NCI-H1048 (cell line): Measurements from ENCODE around the gene NMT2.

Experiments used
- DNase-seq: peaks from one replicate; lab custom pipeline; 2025; lab: John Stamatoyannopoulos, UW

NMT2 gene

DNA sequence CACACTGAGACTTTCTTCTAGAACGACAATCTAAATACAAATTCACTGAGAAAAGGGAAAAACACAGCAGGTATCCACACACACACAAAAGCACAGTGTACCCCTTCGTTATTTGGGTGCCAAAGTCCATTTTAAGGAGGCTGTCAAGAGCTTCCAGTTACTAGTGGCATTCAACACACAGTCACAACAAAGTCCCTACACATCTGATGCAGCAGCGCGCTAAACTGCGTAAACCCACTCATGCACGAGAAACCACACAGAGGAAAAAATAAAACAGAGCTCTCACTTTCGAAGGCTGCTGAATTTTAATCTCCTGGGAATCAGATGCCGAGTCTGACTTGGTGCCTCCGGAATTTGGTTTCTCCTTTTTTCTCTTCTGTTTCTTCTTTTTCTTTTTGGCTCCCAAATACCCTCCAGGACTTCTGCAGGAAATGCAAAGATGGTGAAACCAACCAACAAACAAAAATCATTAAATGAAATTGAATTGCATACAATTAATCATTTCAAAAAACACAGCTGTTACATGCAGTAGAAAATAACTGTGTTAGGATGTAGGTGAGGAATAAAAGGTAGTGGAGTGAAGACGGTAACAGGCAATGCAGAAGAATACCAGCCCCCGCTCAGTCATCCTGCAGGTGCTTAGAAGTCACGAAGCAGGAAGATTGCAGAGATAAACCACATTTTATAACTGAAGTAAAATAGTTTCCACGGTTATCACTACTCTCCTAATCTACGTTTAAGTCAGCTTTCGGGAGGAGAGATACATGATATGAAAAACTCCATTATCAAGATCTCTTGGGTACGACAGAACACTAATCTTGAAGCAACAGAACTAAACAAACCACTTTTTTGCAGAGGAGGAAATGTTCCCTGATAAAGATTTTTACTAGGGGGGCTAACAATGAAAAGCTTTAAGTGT lies 27.1 kb downstream of the NMT2 start:
- DNase-seq, result no peak

DNA sequence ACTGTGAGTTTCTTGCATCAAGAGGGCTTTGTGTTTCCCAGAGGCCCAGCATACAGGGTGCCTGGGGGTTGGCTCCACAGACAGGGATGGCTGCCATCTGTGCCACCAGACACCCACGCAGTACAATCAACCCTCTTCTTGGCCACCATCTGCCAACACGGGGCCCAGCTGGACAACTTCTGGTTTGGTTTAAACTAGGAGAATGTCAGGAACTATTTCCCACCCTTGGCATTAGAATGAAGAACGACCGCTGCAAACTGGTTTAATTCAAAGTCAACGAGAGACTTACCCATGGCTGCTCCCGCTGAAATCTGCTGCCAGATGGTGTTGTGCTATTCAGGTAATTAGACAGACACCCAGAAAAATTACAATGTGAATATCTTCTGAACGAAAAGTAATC lies 27.8 kb downstream of the NMT2 start:
- DNase-seq, result no peak

DNA sequence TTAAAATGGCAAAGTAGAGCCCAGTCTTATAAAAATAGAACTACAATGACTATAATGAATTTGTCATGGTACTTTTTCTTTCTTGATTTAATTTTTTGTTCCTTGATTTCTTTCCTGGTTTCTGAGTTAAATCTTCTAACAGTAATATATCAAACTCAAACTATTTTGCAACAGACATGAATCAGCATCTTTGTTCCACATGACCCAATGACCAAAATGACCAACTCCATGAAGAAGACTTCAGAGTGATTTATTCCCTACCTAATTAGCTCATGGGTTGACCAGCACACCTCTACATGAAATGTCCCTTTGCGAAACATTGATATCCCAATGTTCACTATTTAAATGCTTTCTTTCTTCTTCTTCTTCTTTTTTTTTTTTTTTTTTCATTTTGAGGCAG lies 30.9 kb downstream of the NMT2 start:
- DNase-seq, result no peak

DNA sequence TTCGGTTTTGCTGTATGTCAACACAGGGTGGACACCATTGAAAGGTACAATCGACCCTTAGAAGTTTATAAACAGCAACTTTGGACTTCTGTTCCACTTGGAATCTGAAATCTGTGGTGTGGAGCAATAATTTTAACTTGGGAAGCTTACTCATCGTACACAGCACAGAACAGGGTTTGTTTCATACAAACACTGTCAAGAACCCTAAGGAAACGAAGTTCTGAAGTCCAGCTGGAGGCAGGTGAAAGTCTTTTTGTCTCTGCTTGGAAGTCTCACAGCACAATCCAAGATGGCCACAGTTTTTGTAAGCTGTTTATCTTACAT lies 31.5 kb downstream of the NMT2 start:
- no peak for DNase-seq

DNA sequence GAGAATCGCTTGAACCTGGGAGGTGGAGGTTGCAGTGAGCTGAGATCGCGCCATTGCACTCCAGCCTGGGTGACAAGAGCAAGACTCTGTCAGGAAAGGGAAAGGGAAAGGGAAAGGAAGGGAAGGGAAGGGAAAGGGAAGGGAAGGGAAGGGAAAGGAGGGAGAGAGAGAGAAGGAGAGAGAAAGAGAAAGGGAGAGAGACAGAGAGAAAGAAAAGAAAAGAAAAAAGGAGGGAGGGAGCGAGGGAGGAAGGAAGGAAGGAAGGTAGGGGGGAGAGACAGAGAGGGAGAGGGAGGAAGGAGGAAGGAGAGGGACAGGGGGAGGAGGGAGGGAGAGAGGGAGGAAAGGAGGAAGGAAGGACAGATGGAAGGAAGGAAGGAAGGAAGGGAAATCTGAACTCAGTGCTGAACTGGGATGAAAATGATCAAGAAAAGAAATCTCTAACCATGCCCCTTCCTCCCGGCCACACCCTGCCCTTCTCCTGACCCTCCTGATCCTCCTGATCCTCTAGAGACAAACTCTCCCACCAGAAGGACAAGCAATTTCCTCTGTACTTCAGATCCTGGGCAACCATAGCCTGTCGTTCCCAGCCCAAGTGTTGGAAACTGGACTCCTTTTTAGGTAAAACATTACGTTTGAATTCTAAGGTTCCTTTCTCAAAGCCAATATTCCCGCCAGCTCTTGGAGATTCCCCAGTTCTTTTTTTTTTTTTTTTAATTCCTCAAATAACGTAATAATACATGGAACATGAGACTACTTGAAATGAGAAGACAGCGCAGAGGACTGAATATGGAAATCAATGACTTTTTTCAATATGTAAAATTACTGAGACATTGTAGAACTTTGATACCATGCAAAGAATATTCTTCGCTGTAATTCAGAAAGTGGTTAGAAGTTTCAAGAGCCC lies 32.1 kb downstream of the NMT2 start:
- no peak for DNase-seq

DNA sequence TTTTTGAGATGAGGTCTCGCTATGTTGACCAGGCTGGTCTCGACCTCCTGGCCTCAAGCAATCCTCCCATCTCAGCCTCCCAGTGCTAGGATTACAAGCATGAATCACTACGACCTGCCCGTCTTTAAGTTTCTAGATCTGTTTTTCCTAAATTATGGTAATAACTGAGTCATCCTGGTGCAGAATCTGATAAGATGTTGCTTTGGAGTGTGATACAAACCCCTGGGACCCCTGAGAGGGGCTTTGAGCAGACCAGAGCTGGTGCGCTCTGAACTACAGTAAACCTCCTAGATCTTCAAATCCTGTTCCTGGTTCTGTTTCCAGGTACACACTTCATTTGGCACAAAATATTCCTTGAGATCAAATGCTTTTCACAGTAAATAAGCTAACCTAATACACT lies 37.2 kb downstream of the NMT2 start:
- no peak for DNase-seq

DNA sequence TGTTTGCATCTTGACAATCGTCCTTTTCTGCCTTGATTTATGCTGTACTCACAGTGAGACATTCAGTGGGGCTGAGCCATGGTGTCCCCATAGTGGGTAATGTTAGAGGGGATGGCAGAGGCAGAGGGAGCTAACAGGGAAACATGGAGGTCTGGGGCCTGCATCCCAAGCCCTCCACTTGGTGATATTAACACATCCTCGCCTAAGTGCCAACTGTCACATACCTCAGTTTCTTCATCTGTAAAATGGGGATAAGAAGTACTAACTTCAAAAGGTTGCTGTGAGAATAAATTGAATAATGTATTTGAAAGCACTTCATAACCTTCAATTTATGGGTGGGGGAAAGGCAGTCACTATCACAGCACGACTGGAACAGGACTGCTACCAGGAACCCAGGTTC lies 43.6 kb downstream of the NMT2 start:
- DNase-seq, result no peak

DNA sequence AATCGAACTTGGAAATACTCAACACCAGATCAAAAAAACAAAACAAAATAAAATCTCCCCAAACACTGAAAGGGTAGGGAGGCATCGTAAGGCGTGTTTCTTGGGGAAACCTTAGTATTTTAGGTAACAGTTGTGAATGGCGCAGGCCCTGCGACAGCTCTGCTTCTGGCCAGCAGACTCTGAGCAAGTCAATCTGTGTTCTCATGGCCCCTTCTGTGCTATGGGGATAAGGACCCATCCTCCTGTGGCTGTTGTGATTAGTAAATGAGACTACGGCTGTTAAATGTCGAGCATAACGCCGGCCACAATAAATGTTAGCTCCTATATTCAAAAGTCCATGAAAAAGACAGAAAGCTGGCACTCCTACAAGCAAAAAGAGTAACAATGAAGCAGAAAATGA lies 44.3 kb downstream of the NMT2 start:
- no peak for DNase-seq

DNA sequence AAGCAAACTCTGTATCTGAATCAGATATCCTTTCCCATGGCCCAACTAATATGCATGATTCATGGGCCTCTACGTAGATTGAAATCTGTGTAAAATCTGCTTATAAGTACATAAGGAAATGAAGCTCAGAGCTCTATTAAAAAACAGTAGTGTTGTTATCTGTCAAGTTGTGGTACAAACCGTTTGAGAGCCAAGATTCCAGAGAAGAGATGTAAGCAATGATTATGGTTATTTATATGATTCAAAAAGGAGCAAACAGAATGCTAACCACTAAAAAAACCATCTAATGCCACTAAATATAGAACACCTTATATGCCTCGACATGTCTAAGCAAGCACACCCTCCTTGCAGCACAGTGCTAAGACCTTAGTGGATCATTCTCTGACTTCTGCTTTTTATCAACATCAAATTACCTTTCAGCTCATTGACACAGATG lies 44.7 kb downstream of the NMT2 start:
- no peak for DNase-seq

DNA sequence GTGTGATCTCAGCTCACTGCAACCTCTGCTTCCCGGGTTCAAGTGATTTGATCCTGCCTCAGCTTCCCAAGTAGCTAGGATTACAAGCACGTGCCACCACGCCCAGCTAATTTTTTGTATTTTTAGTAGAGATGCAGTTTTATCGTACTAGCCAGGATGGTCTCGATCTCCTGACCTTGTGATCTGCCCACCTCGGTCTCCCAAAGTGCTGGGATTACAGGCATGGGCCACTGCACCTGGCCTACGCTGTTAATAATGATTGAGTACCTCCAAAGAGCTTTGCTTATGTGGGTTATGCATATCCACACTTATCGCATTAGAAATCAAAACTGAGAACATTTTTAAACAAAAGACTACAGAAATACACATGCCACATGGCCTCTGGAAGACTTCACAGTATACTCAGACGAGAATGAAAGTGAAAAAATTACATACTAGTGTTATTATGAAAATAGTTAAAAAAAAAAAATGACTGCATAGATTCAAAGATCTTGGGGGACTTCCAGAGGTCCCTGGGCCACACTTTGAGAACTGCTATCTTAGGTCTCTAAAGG lies 45.9 kb downstream of the NMT2 start:
- no peak for DNase-seq

DNA sequence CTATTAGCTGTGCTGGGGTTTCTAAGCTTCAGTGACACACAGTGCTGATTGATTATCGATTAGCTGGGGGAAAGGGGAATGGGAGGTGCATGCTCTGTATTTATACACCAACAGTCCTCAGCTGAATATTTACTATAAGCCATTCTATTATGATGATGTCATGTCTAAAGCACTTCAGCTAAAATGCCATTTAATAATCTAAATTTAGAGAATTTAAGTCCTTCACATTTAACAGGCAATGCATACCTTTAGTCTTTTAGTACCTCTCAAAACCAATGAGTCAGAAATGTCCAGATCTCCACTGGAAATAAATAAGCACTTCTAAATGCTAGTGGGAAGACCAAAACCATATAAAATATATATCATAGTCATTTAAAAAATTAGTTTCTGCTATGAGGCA lies 46.8 kb downstream of the NMT2 start:
- DNase-seq, result no peak

DNA sequence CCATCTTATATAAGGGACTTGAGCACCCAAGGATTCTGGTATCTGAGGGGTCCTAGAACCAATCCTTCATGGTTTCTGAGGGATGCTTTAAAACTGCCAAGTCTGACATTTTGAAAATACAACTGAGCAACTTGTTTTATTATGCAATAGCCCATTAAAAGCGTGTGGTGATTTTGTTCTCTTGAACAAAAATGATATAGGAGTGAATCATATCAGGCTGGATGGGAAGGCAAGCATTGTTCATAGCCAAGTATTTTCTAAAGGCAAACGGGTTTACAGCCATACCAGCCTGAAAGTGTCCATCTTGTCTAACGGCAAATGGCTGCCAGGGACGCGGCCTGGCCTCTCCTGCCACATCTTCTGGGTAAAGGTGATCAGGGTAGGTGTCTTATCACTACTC lies 48.0 kb downstream of the NMT2 start:
- DNase-seq, result no peak

DNA sequence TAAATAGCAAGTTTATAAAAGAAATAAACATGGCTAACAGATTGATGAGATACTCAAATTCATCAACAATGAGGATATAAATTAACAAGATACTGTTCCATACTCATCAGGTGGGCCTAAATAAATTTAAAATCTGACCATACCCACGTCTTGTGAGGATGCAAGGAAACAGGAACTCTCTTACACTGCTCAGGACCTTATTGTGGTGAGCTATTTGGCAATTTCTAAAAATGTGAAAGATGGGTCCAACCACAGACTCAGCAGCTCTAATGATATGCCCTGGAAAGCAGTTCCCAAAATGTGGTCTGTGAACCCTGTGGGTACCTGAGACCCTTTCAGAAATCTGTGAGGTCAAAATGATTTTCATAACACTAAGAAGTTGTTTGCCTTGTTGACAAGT lies 49.9 kb downstream of the NMT2 start:
- no peak for DNase-seq

DNA sequence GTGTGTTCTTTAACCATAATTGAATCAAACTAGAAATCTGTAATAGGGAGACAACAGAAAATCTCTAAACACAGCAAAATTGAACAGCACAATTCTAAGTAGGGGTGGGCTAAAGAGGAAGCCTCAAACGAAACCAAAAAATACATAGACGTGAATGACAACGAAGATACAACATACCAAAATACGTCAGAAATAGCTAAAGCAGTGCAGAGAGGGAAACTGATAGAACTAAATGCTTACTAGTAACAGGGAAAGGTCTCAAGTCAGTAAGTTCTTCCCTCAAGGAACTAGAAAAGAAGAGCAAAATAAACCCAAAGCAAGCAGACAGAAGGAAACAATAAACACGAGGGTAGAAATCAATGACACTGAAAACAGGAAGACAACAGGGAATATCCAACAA lies 52.3 kb downstream of the NMT2 start:
- DNase-seq, result no peak

DNA sequence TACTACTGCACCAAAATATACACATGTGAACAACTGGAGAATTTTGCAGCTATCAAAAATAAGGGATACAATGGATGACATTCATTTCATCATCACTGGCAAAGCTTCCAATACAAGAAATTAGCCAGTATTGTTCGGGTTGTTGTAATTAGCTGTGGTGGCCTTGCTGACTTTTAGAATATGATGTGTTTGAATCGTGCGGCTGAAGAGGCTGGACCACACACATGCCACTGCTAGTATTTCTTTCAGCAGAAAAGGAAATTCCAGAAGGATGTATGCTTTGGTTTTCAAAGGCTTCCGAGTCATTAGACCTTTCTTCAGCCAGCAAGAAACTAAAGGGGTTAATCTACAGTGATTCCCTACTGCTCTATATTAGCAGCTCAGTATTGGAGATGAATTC lies 54.7 kb downstream of the NMT2 start:
- no peak for DNase-seq

DNA sequence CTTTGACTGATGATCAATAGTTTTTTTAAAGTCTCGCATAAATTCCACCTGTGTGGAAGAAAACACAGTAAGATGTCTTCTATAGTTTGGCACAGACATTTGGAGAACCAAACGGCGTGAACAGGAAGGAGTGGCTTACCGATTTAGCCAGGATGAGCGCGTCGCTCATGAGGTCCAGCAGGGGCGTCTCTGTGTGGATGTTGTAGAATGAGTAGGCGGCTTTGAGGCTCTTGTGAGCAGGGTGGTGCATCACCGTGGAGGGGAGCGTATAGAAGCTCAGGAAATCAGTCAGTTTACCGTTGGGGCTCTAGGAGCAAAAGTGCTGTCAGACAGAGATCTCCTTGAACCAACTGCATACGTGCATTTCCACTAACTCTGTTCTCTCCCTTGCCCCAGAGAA lies 55.8 kb downstream of the NMT2 start:
- DNase-seq, result no peak

DNA sequence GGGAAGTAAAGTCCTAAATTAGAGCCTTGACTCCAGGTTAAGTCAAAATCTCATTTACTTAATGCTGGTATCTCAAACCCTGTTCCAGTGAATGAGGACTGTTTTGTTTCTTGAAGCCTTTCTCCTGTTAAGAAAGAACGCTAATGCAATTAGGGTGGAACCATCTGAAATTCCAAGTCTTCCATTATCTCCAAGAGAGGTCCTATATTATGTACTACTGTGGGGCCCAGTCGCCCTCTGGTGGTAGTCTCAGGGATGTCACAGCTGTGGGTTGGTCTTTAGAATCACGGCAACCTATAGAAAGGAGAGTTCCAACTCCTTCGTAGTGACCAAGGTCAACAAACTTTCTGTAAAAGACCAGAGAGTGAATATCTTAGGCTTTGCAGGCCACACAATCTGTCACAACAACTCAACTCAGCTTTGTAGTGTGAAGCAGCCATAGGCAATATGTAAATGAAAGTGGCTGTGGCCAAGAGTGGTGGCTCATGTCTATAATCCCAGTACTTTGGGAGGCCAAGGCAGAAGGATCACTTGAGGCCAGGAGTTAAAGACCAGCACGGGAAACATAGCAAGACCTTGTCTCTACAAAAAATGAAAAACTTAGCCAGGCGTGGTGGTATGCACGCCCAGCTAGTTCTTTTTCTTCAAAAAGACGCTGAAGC lies 62.0 kb downstream of the NMT2 start:
- DNase-seq, result no peak

DNA sequence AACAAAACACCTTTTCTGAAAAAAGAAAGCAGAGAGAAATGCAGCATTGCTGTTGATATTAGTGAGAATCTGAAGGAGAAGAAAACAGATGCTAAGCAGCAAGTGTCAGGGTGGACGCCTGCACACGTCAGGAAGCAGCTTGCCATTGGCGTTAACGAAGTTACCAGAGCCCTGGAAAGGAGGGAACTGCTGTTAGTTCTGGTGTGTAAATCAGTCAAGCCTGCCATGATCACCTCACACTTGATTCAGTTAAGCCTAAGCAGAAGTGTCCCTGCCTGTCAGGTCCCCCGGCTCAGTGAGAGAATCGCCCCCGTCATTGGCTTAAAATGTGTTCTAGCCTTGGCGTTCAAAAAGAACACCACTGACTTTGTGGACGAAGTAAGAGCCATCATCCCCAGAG lies 65.0 kb downstream of the NMT2 start:
- DNase-seq, result no peak

DNA sequence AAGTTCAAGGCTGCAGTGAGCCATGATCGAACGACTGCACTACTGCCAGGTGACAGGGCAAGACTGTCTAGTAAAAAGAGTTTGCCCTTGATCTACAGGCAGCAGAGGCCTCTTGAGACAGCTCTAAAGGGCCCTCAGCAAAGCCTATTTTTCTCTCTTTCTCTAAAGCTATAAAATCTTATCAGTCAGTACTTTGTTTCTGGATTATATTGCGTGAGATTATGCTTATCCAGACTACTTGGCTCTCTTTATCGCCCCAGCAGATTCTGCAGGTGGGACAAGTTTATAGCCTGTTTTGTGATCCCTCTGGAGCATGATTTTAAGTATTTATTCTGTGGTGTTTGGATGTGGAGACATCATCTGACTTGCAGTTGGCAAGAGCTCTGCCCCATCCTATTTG lies 68.6 kb downstream of the NMT2 start:
- no peak for DNase-seq

DNA sequence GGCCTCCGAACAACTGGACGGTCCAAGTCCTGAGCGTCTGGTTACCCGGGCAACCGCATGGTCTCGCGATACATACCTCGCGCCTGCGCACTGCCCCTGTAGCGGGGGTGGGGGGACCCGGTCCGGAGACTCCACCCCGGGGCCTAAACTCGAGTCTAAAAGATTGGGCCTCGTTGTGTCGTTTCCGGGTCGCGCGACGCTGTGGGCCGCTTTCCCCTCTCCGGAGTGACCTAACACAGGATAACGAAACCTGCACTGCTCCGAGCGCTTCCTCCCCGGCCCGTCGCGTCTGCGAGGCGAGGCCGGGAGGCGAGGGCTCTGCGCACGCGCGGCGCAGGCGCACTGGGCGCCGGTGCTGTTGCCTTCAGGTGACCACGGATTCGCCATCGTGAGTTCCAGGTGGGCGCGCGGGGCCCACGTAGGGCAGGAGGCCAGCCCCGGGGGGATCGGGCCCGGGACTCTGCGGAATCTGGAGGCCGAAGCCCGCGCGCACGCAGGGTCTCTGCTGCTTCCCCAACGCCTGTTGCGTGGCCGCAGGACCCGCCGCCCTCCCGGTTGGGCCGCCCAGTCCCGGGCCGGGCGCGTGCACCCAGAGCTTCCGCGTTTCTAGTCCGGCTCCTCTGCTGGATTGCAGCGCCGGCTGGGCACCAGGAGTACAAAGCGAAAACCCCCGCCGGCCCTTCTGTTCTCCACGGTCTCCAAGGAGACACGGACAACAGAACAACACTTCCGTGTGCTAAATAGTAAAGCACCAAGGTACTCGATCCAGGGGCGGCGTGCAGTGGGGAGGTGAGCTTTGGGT lies 71.3 kb downstream of the NMT2 start, which contains the start of gene RPP38:
Gene RPP38, plus strand, starts transcription at position 345 of the 802 bp plus-strand sequence. CDS start 5,960 bp downstream, outside the sequence.
- DNase-seq, result peak; percentile 89

DNA sequence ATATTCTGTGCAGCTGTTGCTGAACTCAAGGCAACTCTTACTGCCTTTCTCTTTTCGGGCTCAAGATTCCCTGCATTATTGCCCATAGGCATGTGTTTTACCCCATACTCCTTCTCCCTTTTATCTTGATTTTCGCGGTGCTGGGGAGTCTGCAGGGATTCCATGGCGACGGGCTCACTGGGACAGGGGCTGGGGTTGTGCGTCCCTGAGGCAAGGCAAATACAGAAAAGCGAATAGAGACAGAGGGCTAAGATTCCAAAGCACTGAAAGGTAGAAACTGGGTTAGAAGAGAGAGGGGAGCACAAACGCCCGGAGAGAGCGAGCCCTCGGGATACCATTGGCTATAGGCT lies 71.9 kb downstream of the NMT2 start:
- DNase-seq, result no peak
